ENCODE results near the gene ALOX12.

Gene ALOX12

DNA sequence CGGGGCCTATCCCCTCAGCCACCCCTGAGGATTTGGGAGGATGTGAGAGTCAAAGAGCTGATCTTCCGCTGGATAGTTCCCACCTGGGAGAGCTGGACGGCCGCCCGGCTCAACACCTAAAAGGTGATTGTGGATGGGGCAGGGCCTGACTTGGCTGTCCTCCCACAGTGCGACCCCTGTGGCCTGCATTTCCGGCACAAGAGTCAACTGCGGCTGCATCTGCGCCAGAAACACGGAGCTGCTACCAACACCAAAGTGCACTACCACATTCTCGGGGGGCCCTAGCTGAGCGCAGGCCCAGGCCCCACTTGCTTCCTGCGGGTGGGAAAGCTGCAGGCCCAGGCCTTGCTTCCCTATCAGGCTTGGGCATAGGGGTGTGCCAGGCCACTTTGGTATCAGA, 31.5 kb downstream of the ALOX12 start:
- no peaks in the 10 kb centered on the region; the same call in 1 of the 2 replicates for H3K36me3 ChIP-seq
- no peak for DNase-seq
- no peak overlapping the region for H3K27ac ChIP-seq
- no peak overlapping the region for H3K4me3 ChIP-seq (ENCODE audit: low read depth, low read length)
- TF ChIP-seq, protein P1, sequence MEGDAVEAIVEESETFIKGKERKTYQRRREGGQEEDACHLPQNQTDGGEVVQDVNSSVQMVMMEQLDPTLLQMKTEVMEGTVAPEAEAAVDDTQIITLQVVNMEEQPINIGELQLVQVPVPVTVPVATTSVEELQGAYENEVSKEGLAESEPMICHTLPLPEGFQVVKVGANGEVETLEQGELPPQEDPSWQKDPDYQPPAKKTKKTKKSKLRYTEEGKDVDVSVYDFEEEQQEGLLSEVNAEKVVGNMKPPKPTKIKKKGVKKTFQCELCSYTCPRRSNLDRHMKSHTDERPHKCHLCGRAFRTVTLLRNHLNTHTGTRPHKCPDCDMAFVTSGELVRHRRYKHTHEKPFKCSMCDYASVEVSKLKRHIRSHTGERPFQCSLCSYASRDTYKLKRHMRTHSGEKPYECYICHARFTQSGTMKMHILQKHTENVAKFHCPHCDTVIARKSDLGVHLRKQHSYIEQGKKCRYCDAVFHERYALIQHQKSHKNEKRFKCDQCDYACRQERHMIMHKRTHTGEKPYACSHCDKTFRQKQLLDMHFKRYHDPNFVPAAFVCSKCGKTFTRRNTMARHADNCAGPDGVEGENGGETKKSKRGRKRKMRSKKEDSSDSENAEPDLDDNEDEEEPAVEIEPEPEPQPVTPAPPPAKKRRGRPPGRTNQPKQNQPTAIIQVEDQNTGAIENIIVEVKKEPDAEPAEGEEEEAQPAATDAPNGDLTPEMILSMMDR (IDR thresholded peaks at IDR 0.05; ENCODE audit: low read depth, low read length): no peak
- H3K9me3 ChIP-seq (ENCODE audit: severe bottlenecking): no peaks in the 10 kb centered on the region
- H3K27me3 ChIP-seq (ENCODE audit: insufficient read depth, low read depth, severe bottlenecking): no peaks in the 10 kb centered on the region

DNA sequence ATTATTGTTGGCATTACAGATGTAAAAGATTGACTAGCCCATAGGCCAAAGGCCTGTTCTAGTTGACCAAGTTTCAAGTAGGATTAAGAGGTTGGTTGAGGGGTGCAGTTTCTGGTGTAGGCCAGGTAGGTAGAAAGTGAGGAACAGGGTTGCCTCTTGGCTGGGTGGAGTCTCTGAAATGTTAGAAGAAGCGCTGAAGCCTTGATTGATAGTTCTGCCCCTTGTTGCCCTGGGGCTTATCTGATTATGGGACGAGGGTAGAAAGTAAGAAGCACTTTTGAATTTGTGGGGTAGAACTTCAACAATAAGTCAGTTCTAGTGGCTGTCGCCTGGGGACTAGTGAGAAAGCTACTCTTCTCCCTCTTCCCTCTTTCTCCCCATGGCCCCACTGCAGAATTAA, 33.2 kb downstream of the ALOX12 start:
- Histone ChIP-seq H3K9me3 (ENCODE audit: severe bottlenecking) (no peaks in the 10 kb centered on the region), H3K36me3 (no peaks in the 10 kb centered on the region; the same call in 1 of the 2 replicates), H3K27ac (no peak overlapping the region), H3K4me3 (ENCODE audit: low read depth, low read length) (no peak overlapping the region), H3K27me3 (ENCODE audit: insufficient read depth, low read depth, severe bottlenecking) (no peaks in the 10 kb centered on the region)
- DNase-seq: no peak
- TF ChIP-seq, protein P1 (IDR thresholded peaks at IDR 0.05; ENCODE audit: low read depth, low read length): no peak

DNA sequence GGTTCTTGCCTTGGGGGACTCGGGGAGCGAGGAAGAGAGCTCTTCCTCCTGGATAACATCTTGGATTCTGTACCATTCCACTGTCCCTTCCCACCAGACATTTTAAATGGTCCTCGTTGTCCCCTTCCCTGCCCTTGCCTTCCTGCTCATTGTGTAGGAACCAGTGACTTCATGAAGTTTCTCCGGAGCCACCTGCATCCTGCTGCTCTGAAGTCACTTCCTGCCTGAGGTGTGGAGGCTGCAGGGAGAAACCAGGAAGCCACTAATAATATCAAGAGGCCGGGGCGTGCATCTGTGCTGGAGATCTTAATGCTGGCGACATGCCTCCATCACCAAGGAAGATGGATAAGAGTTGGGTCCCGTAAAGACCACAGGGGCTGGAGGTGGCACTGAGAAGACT, 33.8 kb downstream of the ALOX12 start:
- no peak overlapping the region for H3K4me3 ChIP-seq (ENCODE audit: low read depth, low read length)
- TF ChIP-seq, protein P1 (IDR thresholded peaks at IDR 0.05; ENCODE audit: low read depth, low read length): no peak
- H3K9me3 ChIP-seq (ENCODE audit: severe bottlenecking): no peaks in the 10 kb centered on the region
- no peak overlapping the region for H3K27ac ChIP-seq
- no peaks in the 10 kb centered on the region for H3K27me3 ChIP-seq (ENCODE audit: insufficient read depth, low read depth, severe bottlenecking)
- no peaks in the 10 kb centered on the region; the same call in 1 of the 2 replicates for H3K36me3 ChIP-seq
- DNase-seq: no peak

DNA sequence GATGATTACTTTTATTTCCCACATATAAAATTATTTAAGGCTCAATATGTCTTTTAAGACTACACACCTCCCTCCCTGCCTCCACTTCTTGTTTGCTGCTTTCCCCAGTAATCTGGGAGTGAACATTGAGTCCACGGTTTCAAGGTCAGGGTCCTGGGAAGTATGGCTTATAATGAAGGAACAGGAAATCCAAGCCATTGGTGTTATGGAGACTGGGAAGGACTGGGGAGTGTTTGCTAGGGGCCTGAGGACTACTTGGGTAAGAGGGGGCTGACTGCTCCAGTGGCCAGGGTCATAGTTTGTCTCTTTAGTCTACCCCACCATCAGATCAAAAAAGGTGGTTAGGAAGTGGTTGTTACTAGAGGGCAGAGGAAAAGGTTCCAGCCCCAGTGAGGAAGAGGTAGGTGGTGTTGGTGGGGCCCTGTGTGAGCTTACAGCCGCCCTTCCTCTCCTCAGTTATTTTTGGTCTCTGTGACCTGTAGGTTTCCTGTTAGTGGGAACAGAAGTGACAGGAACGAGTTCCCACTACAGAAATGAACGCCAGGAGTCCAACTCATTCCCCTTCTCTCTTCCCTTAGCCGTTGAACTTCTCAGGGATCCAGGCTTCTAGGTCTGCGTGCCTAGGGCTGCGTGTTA, 39.2 kb downstream of the ALOX12 start:
- no peaks in the 10 kb centered on the region for H3K27me3 ChIP-seq (ENCODE audit: insufficient read depth, low read depth, severe bottlenecking)
- TF ChIP-seq, protein P1 (IDR thresholded peaks at IDR 0.05; ENCODE audit: low read depth, low read length): no peak
- H3K36me3 ChIP-seq: no peaks in the 10 kb centered on the region
- DNase-seq: no peak
- no peaks in the 10 kb centered on the region for H3K9me3 ChIP-seq (ENCODE audit: severe bottlenecking)
- H3K27ac ChIP-seq: peak overlapping the region; percentile 74
- H3K4me3 ChIP-seq (ENCODE audit: low read depth, low read length): peak overlapping the region; percentile 88

DNA sequence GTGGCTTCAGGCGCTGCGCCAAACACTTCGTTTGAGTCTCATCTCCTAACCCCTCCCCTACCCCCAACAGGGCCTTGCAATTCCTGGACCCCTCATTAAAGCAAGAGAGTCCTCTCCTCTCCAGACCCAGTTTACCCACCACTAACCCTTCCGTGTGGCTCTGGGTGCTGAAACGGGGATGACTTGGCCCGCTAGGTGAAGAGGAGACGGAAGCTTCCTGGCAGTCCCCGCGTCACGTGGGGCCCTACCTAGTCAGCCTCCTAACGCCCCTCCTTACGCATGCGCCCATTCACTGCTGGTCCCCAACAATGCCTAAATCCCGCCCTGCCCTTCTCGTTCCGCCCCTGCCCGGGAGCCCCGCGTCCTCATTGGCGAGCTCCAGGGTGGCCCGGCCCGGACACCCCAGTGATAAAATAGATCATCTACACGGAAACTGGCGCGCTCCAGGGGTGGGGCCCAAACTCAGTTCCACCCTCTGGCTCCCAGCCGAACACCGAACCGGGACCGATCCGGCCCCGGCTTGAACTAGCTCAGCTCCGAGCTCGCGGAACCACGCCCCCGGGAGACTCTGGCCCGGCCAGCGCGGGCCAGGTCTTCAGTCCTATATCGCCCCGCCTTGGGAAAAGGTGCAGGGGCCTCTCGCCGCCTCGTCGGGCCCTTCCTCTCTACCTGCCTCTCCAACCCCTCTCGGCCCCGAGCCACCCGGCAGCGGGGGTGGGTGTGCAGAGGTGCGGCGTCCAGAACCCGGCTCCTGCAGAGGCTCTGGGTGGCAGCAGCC, 39.9 kb downstream of the ALOX12 start, which contains the start of gene SLC16A13:
Gene SLC16A13, plus strand, starts transcription at position 425 of the 778 bp plus-strand sequence. CDS start 368 bp downstream, outside the sequence.
- TF ChIP-seq, protein P1 (IDR thresholded peaks at IDR 0.05; ENCODE audit: low read depth, low read length): no peak
- H3K36me3 ChIP-seq: no peaks in the 10 kb centered on the region
- DNase-seq: peak; percentile 97
- no peaks in the 10 kb centered on the region for H3K27me3 ChIP-seq (ENCODE audit: insufficient read depth, low read depth, severe bottlenecking)
- H3K9me3 ChIP-seq (ENCODE audit: severe bottlenecking): no peaks in the 10 kb centered on the region
- H3K4me3 ChIP-seq (ENCODE audit: low read depth, low read length): peak within 1 kb of the TSS; percentile 88
- peak within 1 kb of the TSS; percentile 74 for H3K27ac ChIP-seq
